Measurements from ENCODE around the gene ZDHHC14.

Gene ZDHHC14

DNA sequence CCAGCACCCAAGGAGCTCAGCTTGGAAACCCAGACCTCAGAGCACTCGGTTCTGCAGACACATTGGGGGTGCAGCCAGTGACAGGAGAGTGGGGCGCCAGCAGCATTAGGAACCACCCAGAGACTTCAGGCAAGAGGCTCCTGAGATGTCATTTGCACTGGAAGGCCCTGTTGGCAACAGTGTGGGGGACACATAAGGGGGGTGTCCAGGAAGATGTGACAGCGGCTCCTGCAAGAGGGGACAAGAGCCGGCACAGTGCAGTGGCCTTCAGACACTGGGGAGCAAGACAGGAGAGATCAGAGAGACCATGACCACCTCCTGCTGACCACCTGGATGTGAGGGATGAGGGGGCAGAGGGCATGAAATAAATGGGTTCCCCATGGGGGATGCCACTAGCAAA, 235.0 kb downstream of the ZDHHC14 start:
- DNase-seq (ENCODE audit: low read depth, low spot score) = no peak

DNA sequence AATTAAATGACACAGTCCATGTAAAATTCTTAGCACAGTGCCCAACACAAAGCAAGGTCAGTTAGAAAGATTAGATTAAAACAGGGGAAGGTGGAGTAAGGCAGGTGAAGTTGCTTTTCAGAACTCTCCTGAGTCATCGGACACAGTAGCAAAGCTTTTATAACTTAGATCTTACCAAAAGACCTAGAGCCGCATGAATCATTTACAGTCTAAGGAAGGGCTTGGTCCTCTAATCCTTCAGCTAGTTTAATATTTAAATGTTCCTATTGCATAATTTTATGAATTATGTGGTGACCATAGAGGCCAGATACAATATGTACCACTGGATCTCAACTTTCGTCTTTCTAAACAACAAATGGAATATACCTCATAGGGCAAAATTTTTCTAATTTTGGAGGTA, 240.0 kb downstream of the ZDHHC14 start:
- no peak for DNase-seq (ENCODE audit: low read depth, low spot score)

DNA sequence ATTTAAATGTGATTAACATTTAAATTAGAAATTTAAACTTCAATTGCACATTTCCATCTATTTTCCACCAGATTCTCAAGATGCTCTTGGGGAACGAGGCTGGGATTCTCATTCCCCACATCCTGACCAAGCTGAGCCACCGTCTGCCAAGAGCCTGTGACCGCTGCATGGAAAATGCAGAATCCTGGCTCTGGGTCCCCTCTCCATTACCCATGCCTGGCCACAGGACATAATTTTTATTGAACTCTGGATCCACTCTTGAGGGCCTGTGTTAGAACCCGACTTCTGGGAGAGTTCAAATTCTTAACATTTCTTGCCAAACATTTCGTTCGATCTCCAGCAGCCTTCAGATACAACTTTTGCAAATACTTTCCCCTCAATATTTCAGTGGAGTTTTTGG, 240.4 kb downstream of the ZDHHC14 start:
- DNase-seq (ENCODE audit: low read depth, low spot score) = no peak

DNA sequence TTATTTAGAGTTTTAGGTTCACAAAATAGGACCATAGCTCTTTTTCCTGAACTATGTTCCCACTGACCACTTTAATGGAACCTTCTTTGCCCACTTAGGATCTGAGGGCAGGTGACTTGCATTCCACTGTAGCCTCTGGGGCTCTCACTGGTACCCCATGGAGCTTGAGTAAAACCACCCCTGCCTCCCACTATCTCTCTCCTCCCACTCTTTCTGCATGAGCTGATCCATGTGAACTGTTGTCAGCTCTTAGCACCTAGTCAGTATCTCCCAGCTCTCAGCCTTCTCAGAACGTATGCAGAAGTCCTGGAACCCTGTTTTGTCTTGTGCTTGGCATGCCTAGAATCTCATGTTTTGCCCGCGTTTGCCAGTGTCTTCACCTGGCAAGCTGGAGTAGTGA, 241.4 kb downstream of the ZDHHC14 start:
- no peak for DNase-seq (ENCODE audit: low read depth, low spot score)

DNA sequence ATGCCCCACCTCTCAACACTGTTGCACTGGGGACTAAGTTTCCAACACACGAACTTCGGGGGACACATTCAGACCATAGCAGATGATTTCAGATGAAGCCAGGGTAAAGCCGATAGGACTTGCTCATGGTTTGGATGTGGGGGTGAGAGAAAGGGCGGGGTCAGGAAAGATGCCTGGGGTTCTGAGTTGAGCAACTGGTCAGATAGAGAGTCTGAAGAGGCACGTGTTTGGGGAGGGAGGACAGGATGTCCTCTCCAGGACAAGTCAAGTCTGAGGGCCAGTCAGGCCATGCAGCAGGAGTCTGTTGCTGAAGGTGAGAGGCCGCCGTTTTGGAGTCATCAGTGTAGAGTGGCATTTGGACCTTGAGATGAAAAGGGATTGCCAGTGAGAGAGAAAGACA, 244.1 kb downstream of the ZDHHC14 start:
- no peak for DNase-seq (ENCODE audit: low read depth, low spot score)

DNA sequence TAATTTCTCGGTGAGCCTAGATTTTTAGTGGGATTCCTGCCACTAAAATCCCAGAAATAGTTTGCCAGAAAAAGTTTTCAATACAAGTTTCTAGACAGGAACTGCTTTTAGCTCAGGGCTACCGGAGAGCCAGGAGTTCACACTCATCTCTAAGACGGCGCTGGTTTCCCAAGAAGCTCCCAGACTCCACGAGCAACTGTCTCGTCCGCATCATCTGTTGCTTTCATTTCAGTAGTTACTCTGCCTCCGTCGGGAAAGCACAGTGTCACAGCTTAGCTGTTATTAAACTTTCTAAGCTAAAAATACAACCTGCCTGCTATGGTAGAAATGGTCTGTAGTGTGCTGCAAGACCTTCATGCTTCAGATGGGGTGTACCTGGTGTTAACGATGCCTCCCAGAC, 244.8 kb downstream of the ZDHHC14 start:
- DNase-seq (ENCODE audit: low read depth, low spot score) = no peak

DNA sequence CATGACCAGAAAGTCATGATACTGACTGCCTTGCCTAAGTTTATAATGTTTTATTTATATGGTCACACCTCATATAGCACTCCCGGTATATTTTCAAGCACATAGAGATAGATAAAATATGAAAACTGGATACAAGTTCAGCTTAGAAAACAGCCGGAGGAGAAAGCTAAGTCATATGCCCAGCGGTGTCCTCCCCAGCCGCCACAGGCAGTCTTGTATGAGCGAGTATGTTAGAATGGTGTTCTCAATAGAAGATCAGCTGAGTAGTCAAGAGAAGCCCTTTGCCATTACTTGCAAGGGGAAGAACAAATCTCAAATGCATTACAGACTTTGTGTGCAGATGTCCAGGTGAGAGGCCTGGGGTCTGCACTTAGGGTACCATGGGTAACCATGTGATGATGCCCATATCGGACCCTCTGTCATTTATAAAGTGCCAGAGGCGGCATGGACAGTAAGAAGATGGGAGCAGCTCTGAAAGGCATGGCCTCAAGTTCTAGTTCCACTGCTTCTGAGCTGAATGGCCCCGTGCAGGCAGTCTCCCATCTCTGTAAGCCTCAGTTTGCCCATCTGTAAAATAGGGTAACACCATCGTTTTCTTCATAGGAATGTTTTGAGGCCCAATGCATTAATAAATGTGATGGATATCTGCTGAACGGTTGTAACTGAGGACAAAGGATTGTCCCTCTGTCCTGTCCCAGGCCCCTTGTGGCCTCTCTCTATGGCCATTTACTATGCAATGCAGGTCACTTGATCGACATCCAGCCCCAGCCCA, 246.4 kb downstream of the ZDHHC14 start:
- DNase-seq (ENCODE audit: low read depth, low spot score) = no peak

DNA sequence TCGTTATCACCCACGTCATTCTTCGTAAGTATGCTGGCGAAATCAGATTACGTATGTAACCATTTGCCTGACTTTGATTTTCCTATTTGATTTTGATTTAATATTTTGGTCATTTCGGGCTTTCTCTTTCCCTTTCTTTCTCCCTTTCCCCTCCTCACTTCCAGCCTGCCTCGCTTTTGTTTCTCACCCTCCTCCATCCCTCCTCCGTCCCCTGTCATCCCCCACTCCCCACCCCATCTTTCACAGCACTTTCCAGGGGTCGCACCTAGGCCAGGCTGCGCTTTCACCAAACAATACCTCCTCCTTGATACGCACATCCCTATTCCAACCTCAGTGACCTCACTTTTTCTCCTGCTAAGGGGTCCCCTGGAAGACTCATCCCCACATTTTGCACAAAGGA, 247.5 kb downstream of the ZDHHC14 start:
- no peak for DNase-seq (ENCODE audit: low read depth, low spot score)

DNA sequence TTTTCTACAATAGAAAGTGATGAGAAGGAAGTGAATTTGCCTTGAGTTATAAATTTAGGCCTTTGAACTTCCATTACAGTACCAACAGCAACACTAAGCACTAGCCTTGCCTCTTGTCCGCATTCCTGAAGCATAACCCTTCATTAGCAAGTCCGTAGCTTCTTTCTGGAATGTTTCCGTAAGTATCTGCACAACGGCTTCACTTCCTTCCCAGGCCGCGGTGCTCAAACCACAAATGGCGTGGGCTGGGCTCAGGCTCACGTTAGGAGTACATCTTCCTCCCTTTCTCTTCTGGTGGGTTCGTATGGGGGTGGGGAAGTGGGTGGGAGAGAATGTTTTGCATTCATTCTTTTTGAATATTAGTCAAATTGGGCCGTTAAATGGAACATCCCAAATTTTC, 248.2 kb downstream of the ZDHHC14 start:
- DNase-seq (ENCODE audit: low read depth, low spot score) = no peak

DNA sequence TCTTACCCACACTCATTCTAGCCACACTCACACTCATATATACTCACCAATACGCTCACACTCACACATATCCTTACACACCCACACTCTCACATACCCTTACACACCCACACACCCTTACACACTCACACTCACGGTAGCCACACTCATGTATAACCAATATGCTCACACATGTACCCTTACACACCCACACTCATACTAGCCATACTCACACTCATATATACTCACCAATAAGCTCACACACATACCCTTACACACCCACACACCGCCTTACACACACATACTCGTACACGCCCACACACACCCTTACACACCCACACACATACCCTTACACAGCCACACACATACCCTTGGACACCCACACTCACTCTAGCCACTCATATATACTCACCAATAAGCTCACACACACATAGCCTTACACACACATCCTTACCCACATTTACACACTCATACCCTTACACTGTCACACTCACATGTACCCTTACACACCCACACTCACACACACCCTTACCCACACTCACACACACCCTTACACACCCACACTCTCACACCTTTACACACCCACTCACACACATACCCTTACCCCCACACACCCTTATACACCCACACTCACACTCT, 249.6 kb downstream of the ZDHHC14 start:
- DNase-seq (ENCODE audit: low read depth, low spot score) = no peak

DNA sequence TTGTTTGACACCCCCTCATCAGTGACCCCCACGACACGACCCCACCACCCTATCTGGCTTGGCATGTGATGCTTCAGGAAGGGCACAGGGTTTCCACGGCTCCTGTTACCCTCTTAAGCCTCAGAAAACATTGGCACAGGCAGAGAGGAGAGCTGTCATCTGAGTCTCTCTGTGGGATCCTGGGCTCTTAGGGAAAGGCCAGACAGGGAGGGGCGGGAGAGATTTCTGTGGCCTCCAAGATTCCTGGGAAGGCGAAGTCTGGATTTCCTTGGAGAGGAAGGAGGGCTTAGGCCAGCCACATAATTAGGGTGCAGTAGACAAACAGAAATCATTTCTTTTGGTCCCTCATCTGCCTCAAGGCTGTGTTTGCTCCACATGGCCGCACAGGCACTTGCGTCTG, 250.4 kb downstream of the ZDHHC14 start:
- DNase-seq (ENCODE audit: low read depth, low spot score) = no peak

DNA sequence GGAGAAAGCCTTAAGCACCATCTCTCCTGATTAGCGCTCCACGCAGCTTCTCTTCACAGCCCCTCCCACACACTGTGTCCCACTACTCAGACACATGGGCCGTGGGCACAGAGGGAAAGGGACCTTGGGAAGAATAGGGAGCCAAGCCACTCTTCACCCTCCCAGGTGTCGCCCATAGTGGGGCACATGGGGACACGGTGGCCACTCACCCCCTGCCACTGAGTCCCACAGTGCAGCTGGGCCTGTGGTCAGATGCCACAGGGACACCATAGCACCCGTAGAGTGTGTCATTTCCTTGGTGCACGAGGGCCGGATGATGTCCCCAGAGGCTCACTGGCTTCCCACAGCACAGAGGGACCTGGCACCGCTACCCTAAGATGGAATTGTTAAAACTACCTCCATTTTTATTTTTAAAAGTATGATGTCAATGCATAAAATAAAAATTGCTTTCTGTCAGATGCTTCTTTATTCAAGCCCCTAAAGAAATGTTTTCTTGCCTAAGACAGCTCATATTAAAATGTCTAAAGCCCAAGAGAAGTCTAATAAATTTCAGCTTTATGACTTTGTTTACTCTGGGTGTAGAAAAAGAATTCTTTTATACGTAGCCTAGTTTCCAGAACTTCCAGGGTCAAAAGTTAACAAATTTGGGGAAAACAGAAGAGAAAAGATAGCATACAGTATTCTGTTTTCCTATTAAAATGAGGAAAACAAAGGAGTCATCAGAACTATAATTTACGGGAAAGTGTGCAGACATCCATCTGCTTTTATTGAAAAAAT, 251.0 kb downstream of the ZDHHC14 start:
- no peak for DNase-seq (ENCODE audit: low read depth, low spot score)

DNA sequence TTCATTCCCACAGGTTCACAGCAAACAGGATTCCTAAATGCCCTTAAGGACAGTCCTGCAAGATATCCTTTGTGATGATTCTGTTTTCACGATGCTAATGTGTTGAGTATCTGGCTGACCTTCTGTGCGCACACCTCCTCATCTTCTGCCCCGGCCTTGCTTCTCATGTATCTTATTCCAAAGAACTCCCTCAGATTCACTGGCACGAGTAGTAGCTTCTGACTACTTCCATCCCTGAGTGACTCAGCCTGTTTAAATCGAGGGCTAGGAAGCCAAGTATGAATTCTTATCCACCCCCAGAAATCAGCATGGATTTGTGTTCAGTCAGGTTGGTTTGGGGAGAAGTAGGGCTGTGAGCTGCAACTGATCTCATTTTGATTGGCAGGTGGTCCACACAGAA, 251.8 kb downstream of the ZDHHC14 start:
- no peak for DNase-seq (ENCODE audit: low read depth, low spot score)

DNA sequence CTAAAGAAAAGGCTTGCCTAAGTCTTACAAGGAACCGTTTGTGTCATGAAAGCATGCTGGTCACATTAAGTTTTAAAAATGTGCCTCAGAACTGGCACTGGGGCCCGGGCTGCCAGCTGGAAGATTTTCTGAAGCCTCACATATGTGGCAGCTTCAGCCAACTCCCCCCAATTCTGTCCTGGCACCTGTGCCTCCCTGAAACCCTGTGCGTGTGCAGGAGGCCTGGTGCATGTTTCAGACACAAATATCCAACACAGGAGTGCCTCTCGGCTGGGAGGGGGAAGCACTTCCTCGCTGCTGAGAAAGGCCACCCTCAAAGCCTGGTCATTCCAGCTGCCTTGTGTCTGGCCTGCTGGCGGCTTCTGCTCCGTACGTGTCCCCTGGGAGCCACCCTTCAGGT, 253.6 kb downstream of the ZDHHC14 start:
- no peak for DNase-seq (ENCODE audit: low read depth, low spot score)

DNA sequence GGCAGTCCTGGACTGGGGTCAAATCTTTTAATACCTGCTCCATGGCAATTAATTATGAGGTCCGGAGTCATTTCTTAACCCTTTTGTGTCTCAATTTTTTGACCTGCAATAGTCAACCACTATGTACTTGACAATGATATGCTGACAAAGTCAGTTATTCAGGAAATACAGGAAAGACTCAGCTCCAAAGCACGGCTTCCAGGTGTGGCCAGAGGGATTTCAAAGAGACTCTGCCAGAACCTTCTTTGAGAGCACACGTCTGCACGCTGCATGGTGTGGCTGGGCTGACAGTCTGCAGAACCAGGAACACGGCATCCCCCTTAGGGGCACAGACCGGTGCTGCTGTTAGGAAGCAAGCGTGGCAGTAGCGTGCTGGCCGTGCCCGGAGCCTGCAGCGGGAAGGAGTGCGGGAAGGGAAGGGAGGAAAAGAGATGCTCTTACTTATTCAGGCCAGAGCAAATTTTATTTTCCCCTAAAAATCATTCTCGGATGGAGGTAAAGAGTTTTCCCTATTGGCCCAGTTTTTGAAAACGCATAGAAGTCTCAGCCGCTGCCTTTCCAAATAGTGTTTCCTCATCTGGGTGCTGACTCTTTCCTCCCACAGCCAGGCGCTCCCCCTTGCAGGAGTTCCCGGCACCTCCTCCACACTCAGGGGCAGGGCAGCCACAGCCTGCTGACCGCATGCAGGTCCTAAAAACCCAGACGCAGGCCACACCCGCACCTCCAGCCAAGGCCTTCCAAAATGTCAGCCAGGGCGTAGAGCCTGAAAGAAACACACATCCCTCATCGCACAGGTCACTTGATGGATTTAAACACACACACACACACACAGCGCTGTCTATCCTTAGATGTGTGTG, 254.6 kb downstream of the ZDHHC14 start:
- no peak for DNase-seq (ENCODE audit: low read depth, low spot score)

DNA sequence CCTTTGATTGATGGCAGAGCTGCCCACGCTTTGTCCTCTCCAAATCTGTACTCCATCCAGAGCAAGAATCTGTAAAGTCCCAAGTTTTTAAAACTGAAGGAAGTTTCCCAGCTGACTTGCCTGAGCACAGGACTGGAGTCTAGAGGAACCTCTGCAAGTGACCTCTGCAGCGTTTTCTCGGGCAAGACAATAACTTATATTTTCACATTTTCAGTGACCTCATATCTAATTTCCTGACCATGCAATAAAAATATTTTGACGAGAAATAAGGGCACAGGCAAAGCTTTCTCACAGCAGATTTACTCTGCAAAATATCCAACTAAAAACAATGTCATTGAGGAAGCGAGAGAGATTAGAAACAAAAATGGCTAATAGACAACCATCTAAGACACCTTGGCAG, 256.5 kb downstream of the ZDHHC14 start:
- no peak for DNase-seq (ENCODE audit: low read depth, low spot score)

DNA sequence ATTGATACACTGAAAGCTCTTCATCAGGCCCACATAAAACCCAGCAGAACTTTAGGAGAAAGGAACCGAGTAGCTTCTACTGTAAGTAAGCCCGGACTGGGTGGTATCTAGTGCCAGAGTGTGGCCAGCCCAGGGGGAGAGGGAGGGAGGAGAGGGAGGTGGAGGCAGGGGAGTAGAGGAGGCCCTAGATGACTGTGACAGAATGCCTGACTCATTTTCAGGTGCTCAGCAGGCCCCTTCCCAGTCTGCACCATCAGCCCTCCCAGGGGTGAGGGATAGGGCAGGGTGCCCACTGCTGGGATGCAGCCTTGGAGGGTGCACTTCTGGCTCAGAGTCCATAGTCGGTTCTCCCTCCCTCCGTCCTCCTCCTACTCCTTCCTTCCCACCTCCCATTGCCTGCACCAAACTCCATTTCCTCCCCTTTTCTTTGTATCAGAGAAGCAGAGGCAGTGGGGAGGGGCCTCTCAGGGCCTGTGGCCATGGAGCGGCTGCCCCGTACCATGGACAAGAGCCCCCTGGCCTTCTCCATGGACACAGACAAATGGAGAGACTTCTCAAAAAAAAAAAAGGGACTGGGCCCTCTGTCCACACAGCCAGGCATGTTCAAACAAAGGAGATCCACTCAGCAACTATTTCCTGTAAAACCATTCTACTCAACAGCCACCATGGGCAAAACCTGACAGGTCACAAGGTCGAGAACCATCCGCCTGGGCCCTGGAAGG, 257.1 kb downstream of the ZDHHC14 start:
- DNase-seq (ENCODE audit: low read depth, low spot score) = no peak

DNA sequence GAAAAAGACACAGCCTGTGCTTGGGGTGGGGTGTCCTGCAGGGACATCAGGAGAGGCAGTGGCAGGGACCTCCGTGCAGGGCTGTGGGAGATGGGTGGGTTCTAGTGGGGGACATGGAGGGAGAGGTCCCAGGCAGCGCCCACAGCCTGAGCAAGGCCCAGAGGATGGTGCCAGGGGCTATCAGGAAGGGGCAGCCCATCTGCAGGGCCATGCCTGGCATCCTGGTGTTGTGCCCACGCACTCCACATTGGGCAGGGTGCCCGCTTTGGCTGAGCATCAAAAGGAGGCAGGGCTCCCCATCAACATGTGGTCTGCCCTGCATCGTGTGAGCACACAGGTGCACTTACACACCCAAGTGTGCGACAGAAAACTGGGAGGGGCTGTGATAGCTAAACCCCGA, 257.8 kb downstream of the ZDHHC14 start:
- no peak for DNase-seq (ENCODE audit: low read depth, low spot score)

DNA sequence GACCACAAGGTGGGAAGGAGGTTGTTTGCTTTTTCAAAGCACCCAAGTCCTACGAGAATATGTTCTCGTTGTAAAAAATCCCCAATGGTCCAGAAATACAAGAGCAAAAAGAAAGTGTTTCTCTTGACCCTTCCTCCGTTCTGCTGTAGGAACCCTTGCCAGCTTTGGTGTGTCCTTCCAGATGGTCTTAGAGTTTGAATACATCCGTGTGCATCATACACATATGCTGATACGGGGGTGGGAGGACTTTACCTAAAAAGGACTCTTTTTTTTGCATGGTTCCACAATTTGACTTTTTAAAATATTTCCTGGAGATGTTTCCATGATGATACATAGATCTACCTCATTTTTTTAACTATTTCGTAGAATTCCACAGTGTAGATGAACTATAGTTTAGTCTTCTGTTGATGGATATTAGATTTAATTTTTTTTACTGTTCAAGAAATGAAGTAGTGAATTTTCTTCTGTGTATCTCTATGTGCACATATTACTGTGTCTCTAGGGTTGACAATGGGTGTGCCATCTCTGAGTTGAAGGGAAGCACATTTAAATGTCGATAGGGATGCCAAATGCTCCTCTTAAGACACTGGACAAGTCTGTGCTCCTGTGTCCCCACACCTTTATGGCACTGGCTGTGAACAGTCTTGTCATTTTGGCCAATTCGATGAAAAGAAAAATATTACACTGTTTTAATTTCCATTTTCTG, 259.9 kb downstream of the ZDHHC14 start:
- no peak for DNase-seq (ENCODE audit: low read depth, low spot score)

DNA sequence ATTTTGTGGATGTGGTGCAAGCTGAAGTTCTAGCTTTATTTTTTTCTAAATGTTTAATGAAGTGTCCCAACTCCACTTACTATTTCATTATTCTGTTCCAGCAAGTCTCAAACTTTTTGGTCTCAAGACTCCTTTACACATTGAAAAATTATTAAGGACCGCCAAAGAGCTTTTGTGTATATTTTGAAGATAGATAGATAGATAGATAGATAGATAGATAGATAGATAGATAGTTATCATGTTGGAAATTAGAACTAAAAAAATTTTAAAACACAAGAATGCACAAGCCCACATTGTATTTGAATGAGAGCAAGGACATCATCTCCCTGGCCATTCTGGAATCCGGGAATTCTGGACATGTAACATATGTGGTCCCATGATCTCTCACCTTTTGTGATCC, 260.8 kb downstream of the ZDHHC14 start:
- DNase-seq (ENCODE audit: low read depth, low spot score) = no peak

DNA sequence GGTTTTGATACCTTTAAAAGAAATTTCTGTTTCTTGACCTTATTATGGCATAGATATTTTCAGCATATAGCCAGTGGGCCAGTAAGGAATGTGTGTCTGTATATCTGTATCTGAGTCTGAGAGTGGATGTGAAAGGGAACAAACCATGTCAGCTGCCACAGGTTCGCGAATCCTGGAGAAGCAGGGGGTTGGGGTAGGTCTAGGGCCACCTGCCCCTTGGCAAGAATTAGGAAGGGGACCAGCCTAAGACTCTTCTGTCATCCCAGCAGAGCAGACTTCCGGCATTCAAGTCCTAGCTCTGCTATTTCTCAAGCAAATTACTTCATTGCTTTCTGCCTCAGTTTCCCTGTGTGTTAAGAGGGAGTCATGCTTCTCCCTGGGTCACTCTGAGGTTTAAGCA, 261.7 kb downstream of the ZDHHC14 start:
- no peak for DNase-seq (ENCODE audit: low read depth, low spot score)

Measured in activated naive CD8-positive, alpha-beta T cell treated with anti-CD3 and anti-CD28 coated beads, Interleukin-2, amount 50 U/mL, for 16 hours (primary cell).